Neural progenitor cell (in vitro differentiated cells): ENCODE results near the gene TOX2. TPM values are rescaled to one million over a fixed set of nuclear protein-coding genes. Genes with fewer than 3 reads are reported as not detected.

Experiments used
- DNase-seq: peaks from one replicate; pipeline ENCODE4 v3.0.0-alpha.2; 2016; ENCODE audit warnings: low spot score
- H2AFZ ChIP-seq: fragments of 200-600 bp; sonication (generic); replicated peaks from 2 replicates; pipeline ENCODE4 v1.6.1; 2016; ENCODE audit warnings: antibody characterized with exemption
- H3F3A ChIP-seq: fragments of 200-600 bp; sonication (generic); 2 replicates; pipeline ENCODE4 v1.6.1; 2016; ENCODE audit warnings: antibody characterized with exemption, low read depth
- H3K27ac ChIP-seq: fragments of 200-600 bp; sonication (generic); 2 replicates; pipeline ENCODE4 v1.5.1; 2016; ENCODE audit warnings: mild to moderate bottlenecking
- H3K27me3 ChIP-seq: fragments of 200-600 bp; sonication (generic); 2 replicates; pipeline ENCODE4 v1.6.1; 2016; ENCODE audit warnings: mild to moderate bottlenecking, moderate library complexity
- H3K36me3 ChIP-seq: fragments of 200-600 bp; sonication (generic); 2 replicates; pipeline ENCODE4 v1.5.1; 2016
- H3K4me1 ChIP-seq: fragments of 200-600 bp; sonication (generic); 2 replicates; pipeline ENCODE4 v1.6.1; 2016; ENCODE audit warnings: mixed run types
- H3K4me2 ChIP-seq: fragments of 200-600 bp; sonication (generic); 2 replicates; pipeline ENCODE4 v1.6.1; 2016
- H3K4me3 ChIP-seq: fragments of 200-600 bp; sonication (generic); 2 replicates; pipeline ENCODE4 v1.5.1; 2016
- H3K79me2 ChIP-seq: fragments of 200-600 bp; sonication (generic); 2 replicates; pipeline ENCODE4 v1.6.1; 2016; ENCODE audit warnings: low read depth
- H3K9ac ChIP-seq: fragments of 200-600 bp; sonication (generic); 2 replicates; pipeline ENCODE4 v1.6.1; 2016
- H3K9me3 ChIP-seq: fragments of 200-600 bp; sonication (generic); 2 replicates; pipeline ENCODE4 v1.5.1; 2016; ENCODE audit warnings: low read depth
- H4K20me1 ChIP-seq: fragments of 200-600 bp; sonication (generic); 2 replicates; pipeline ENCODE4 v1.6.1; 2016; ENCODE audit warnings: low read depth
- H3K27ac Mint-ChIP-seq: 3 replicates; pipeline ENCODE4 v1.8.0; 2021; ENCODE audit warnings: mixed read lengths
- H3K27me3 Mint-ChIP-seq: 2 replicates; pipeline ENCODE4 v1.8.0; 2022; ENCODE audit warnings: low read depth, mild to moderate bottlenecking, inconsistent platforms, moderate library complexity, mixed read lengths; ENCODE audit not compliant: insufficient read depth
- H3K36me3 Mint-ChIP-seq: 3 replicates; pipeline ENCODE4 v1.8.0; 2021; ENCODE audit warnings: mixed read lengths
- H3K4me1 Mint-ChIP-seq: 3 replicates; pipeline ENCODE4 v1.8.0; 2021; ENCODE audit warnings: mixed read lengths
- H3K4me3 Mint-ChIP-seq: 3 replicates; pipeline ENCODE4 v1.8.0; 2021; ENCODE audit warnings: mild to moderate bottlenecking, moderate library complexity, mixed read lengths
- H3K9me3 Mint-ChIP-seq: 3 replicates; pipeline ENCODE4 v1.8.0; 2020; ENCODE audit warnings: mixed read lengths
- EZH2 ChIP-seq: fragments of 200-600 bp; sonication (generic); IDR thresholded peaks from 2 replicates; pipeline ENCODE4 v1.6.1; 2017; ENCODE audit warnings: antibody characterized with exemption, mild to moderate bottlenecking, moderate library complexity
- EZH2phosphoT487 ChIP-seq: fragments of 200-600 bp; sonication (generic); IDR thresholded peaks from 2 replicates; pipeline ENCODE4 v1.6.1; 2017; ENCODE audit warnings: antibody characterized with exemption
- total RNA-seq: library from RNA; depleted of rRNA; stranded (reverse); fragments of >200 nt; gene quantifications from 2 replicates; pipeline ENCODE4 v1.2.3, GENCODE V29; 2015; ENCODE audit warnings: low replicate concordance
- TF ChIP-seq, protein P1 (sequence below): fragments of 200-600 bp; sonication (generic); IDR thresholded peaks from 2 replicates; pipeline ENCODE4 v1.5.1; 2017; ENCODE audit warnings: antibody characterized with exemption, mild to moderate bottlenecking

The TOX2 gene
- total RNA-seq, 1 donor from 2014 or later, result not detected

DNA sequence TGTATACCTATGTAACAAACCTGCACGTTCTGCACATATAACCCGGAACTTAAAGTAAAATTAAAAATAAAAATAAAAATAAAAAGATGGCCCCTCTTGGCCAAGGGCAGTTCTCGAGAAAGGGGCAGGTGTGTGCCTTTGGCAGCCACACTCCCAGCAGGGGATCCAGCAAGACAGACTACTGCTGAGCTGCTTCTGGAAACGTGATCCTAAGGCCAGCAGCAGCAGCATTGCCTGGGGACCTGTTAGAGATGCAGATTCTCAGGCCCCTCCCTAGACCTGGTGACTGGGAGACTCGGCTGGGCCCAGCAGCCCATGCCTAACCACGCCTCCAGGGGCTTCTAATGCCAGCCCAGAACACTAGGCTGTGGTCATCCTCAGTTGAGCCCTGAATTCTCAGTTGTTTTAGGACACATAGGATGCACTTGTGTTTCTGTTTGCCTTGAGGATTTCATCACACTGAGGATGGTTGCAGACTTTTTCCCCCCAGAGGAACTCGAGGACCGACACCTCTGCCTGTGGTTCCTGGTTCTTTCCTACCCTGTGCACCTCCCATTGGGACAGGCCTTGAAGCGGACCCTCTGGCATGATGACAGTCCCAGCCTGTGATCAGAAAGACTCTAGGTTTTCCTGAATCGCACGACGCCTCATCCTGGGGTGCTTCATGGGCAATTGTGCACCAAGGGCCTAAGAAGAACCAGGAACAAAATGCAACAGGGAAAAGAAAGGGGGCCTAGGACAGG is 105.9 kb downstream of the TOX2 start:
- peak overlapping the region; percentile 7 for H3K27ac Mint-ChIP-seq
- H3K4me3 Mint-ChIP-seq, result no peak overlapping the region
- no peak for TF ChIP-seq EZH2phosphoT487
- no peak for TF ChIP-seq EZH2
- TF ChIP-seq, protein P1, sequence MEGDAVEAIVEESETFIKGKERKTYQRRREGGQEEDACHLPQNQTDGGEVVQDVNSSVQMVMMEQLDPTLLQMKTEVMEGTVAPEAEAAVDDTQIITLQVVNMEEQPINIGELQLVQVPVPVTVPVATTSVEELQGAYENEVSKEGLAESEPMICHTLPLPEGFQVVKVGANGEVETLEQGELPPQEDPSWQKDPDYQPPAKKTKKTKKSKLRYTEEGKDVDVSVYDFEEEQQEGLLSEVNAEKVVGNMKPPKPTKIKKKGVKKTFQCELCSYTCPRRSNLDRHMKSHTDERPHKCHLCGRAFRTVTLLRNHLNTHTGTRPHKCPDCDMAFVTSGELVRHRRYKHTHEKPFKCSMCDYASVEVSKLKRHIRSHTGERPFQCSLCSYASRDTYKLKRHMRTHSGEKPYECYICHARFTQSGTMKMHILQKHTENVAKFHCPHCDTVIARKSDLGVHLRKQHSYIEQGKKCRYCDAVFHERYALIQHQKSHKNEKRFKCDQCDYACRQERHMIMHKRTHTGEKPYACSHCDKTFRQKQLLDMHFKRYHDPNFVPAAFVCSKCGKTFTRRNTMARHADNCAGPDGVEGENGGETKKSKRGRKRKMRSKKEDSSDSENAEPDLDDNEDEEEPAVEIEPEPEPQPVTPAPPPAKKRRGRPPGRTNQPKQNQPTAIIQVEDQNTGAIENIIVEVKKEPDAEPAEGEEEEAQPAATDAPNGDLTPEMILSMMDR, result no peak
- H3K4me3 ChIP-seq, result no peak overlapping the region
- peaks cover 2% of the 10 kb centered on the region for H3K27me3 Mint-ChIP-seq
- H3F3A ChIP-seq, result no peaks in the 10 kb centered on the region
- H3K9ac ChIP-seq, result no peak overlapping the region
- H3K4me2 ChIP-seq, result no peak overlapping the region
- H3K36me3 ChIP-seq, result no peaks in the 10 kb centered on the region
- no peaks in the 10 kb centered on the region for H3K9me3 ChIP-seq
- peaks cover 22% of the 10 kb centered on the region for H3K4me1 Mint-ChIP-seq
- H3K9me3 Mint-ChIP-seq, result no peaks in the 10 kb centered on the region
- DNase-seq, result no peak
- peaks cover 3% of the 10 kb centered on the region for H3K4me1 ChIP-seq
- no peaks in the 10 kb centered on the region for H3K36me3 Mint-ChIP-seq
- no peaks in the 10 kb centered on the region for H3K79me2 ChIP-seq
- H3K27ac ChIP-seq, result no peak overlapping the region
- no peaks in the 10 kb centered on the region for H4K20me1 ChIP-seq
- H2AFZ ChIP-seq, result no peak overlapping the region
- no peaks in the 10 kb centered on the region for H3K27me3 ChIP-seq

DNA sequence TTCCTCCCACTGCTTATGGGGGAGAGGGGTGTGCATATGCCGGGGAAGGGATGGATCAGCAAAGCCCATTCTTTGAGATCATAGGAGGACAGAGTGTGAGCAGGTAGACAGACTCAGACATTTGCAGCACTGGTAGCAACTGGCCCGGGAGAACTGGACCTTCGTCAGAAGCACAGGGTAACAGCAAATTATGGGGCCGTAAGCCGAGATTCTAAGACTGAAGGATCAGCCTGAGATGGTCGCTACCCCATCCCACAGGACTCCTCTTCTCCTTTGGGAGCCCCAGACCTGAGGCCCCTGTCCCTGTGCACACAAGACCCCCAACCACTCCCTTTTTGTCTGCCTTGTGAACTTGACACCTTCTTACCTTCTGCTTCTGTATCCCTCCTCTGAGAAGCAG is 106.5 kb downstream of the TOX2 start:
- Histone ChIP-seq H3K4me2 (no peak overlapping the region), H3F3A (no peaks in the 10 kb centered on the region), H3K79me2 (no peaks in the 10 kb centered on the region), H3K4me1 (peaks cover 3% of the 10 kb centered on the region), H3K9me3 (no peaks in the 10 kb centered on the region), H3K27ac (no peak overlapping the region), H2AFZ (no peak overlapping the region), H3K36me3 (no peaks in the 10 kb centered on the region), H3K27me3 (no peaks in the 10 kb centered on the region), H3K4me3 (no peak overlapping the region), H3K9ac (no peak overlapping the region), H4K20me1 (no peaks in the 10 kb centered on the region)
- TF ChIP-seq, protein P1, result no peak
- TF ChIP-seq EZH2 (no peak), EZH2phosphoT487 (no peak)
- no peaks in the 10 kb centered on the region for H3K9me3 Mint-ChIP-seq
- H3K4me1 Mint-ChIP-seq, result peaks cover 22% of the 10 kb centered on the region
- peak overlapping the region; percentile 7 for H3K27ac Mint-ChIP-seq
- H3K4me3 Mint-ChIP-seq, result no peak overlapping the region
- no peaks in the 10 kb centered on the region for H3K36me3 Mint-ChIP-seq
- peaks cover 2% of the 10 kb centered on the region for H3K27me3 Mint-ChIP-seq
- DNase-seq, result no peak

DNA sequence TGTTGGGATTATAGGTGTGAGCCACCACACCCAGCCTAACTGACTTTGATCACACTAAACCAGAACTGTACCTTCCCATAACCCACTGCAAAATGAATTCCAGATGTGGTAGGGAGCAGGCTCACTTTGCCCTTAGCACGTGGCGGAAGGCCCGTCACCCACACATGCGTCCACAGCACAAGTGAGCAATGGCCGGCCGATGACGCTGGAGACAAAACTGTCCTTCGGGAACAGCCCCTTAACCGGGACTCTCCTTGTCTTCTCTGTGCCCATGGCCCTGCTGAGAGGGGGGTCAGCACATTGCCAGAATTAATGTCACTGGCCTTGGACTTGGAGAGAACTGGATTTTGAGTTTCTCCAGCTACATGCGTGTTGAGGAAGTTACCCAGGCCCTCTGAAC is 107.2 kb downstream of the TOX2 start:
- H3K27ac Mint-ChIP-seq, result no peak overlapping the region
- no peak for DNase-seq
- H3K36me3 Mint-ChIP-seq, result no peaks in the 10 kb centered on the region
- Histone ChIP-seq H3K27me3 (no peaks in the 10 kb centered on the region), H3K4me3 (no peak overlapping the region), H2AFZ (no peak overlapping the region), H3K79me2 (no peaks in the 10 kb centered on the region), H3K36me3 (no peaks in the 10 kb centered on the region), H3K4me2 (no peak overlapping the region), H3K4me1 (peaks cover 3% of the 10 kb centered on the region), H3K9ac (no peak overlapping the region), H4K20me1 (no peaks in the 10 kb centered on the region), H3K27ac (no peak overlapping the region), H3F3A (no peaks in the 10 kb centered on the region), H3K9me3 (no peaks in the 10 kb centered on the region)
- H3K4me3 Mint-ChIP-seq, result no peak overlapping the region
- H3K9me3 Mint-ChIP-seq, result no peaks in the 10 kb centered on the region
- peaks cover 22% of the 10 kb centered on the region for H3K4me1 Mint-ChIP-seq
- TF ChIP-seq EZH2 (no peak), EZH2phosphoT487 (no peak)
- TF ChIP-seq, protein P1, result no peak
- H3K27me3 Mint-ChIP-seq, result peaks cover 2% of the 10 kb centered on the region
